SK-N-SH (cell line): Measurements from ENCODE around the gene SNX9. TPM values are rescaled to one million over a fixed set of nuclear protein-coding genes. Genes with fewer than 3 reads are reported as not detected.

Experiments used
- CTCF ChIA-PET: fragments of 300-600, 350-600 bp; formaldehyde crosslinking; extraction: SDS; loops from one replicate; lab custom pipeline; 2021; lab: Yijun Ruan, JAX
- POLR2A ChIA-PET: fragments of 350-600 bp; sonication (Branson Sonifier 250); formaldehyde crosslinking; extraction: SDS; loops from one replicate; lab custom pipeline; 2020; ENCODE audit warnings: antibody characterized with exemption, inconsistent platforms; lab: Yijun Ruan, JAX
- DNase-seq: peaks from one replicate; pipeline ENCODE4 v3.0.0; 2012
- H2AFZ ChIP-seq: fragments of 200-600 bp; sonication (generic); 2 replicates; pipeline ENCODE4 v1.8.1; 2016; ENCODE audit warnings: antibody characterized with exemption, mild to moderate bottlenecking, low read depth
- H3F3A ChIP-seq: fragments of 200-600 bp; sonication (generic); replicated peaks from 2 replicates; pipeline ENCODE3; 2016; ENCODE audit warnings: antibody characterized with exemption, mild to moderate bottlenecking; ENCODE audit not compliant: insufficient read depth
- H3K27ac ChIP-seq, 2 experiments: fragments of 200-500 bp in 1 of 2; fragments of 200-600 bp in 1 of 2; sonication (Bioruptor generic) in 1 of 2; sonication (generic), shearing (Covaris generic) in 1 of 2; 2 replicates each; pipeline versions ENCODE4 v1.5.1 to v1.6.1; 2014 to 2016; ENCODE audit warnings: low read depth in 2 of 2, inconsistent platforms in 1 of 2, low read length in 1 of 2, mild to moderate bottlenecking in 1 of 2, mixed read lengths in 1 of 2
- H3K27me3 ChIP-seq: fragments of 200-600 bp; sonication (generic), shearing (Covaris generic); 2 replicates; pipeline ENCODE4 v1.6.1; 2016; ENCODE audit warnings: mixed run types; ENCODE audit not compliant: insufficient read depth
- H3K36me3 ChIP-seq, 2 experiments: fragments of 200-500 bp in 1 of 2; fragments of 200-600 bp in 1 of 2; sonication (Bioruptor generic) in 1 of 2; sonication (generic) in 1 of 2; replicated peaks in 1 of 2; 2 replicates each; pipeline versions ENCODE3 to v1.5.1; 2014 to 2016; ENCODE audit warnings: low read length in 1 of 2, mild to moderate bottlenecking in 1 of 2; ENCODE audit not compliant: insufficient read depth in 2 of 2, control insufficient read depth in 1 of 2
- H3K4me1 ChIP-seq, 2 experiments: fragments of 200-500 bp in 1 of 2; fragments of 200-600 bp in 1 of 2; sonication (Bioruptor generic) in 1 of 2; sonication (generic), shearing (Covaris generic) in 1 of 2; 2 replicates each; pipeline versions ENCODE4 v1.5.1 to v1.6.1; 2014 to 2016; ENCODE audit warnings: low read depth in 1 of 2, low read length in 1 of 2, mixed run types in 1 of 2; ENCODE audit not compliant: insufficient read depth in 2 of 2, control insufficient read depth in 1 of 2
- H3K4me2 ChIP-seq: fragments of 200-600 bp; sonication (generic), shearing (Covaris generic); 2 replicates; pipeline ENCODE4 v1.6.1; 2017; ENCODE audit warnings: mixed run types
- H3K4me3 ChIP-seq, 2 experiments: fragments of 200-500 bp in 1 of 2; fragments of 200-600 bp in 1 of 2; sonication (Bioruptor generic) in 1 of 2; sonication (generic), shearing (Covaris generic) in 1 of 2; 2 replicates each; pipeline versions ENCODE4 v1.5.1 to v1.8.1; 2014 to 2016; ENCODE audit warnings: low read depth in 2 of 2, inconsistent platforms in 1 of 2, low read length in 1 of 2, mild to moderate bottlenecking in 1 of 2, mixed read lengths in 1 of 2, moderate library complexity in 1 of 2
- H3K79me2 ChIP-seq: fragments of 200-600 bp; sonication (generic); 2 replicates; pipeline ENCODE4 v1.8.1; 2017; ENCODE audit warnings: mild to moderate bottlenecking; ENCODE audit not compliant: insufficient read depth
- H3K9ac ChIP-seq: fragments of 200-600 bp; sonication (generic); 2 replicates; pipeline ENCODE4 v1.6.1; 2017; ENCODE audit warnings: mixed run types
- H3K9me2 ChIP-seq: fragments of 200-600 bp; sonication (generic); 2 replicates; pipeline ENCODE4 v1.6.1; 2017; ENCODE audit warnings: mixed run types
- H3K9me3 ChIP-seq: fragments of 200-600 bp; sonication (generic); 2 replicates; pipeline ENCODE4 v1.6.1; 2017; ENCODE audit warnings: mixed run types, mild to moderate bottlenecking, moderate library complexity
- H4K20me1 ChIP-seq: fragments of 200-600 bp; sonication (generic); 2 replicates; pipeline ENCODE4 v1.6.1; 2017; ENCODE audit warnings: mild to moderate bottlenecking, mixed run types; ENCODE audit not compliant: insufficient read depth
- CTCF ChIP-seq: fragments of 200-600 bp; sonication (generic); IDR thresholded peaks from 2 replicates; pipeline ENCODE4 v1.6.1; 2017; ENCODE audit warnings: antibody characterized with exemption, mild to moderate bottlenecking, moderate library complexity
- ELF1 ChIP-seq: IDR thresholded peaks from 2 replicates; pipeline ENCODE4 v1.4.0; 2012
- FOSL2 ChIP-seq: IDR thresholded peaks from 2 replicates; pipeline ENCODE4 v1.4.0; 2012; ENCODE audit warnings: low read depth, mild to moderate bottlenecking, moderate library complexity, borderline replicate concordance
- FOXJ3 ChIP-seq: sonication (generic); formaldehyde crosslinking; IDR thresholded peaks from 2 replicates; pipeline ENCODE4 v1.5.1; 2020; ENCODE audit warnings: mild to moderate bottlenecking, missing genetic modification reagents
- GABPA ChIP-seq: IDR thresholded peaks from 2 replicates; pipeline ENCODE4 v1.4.0; 2012; ENCODE audit warnings: low read depth, mild to moderate bottlenecking
- GATA2 ChIP-seq: sonication (generic); formaldehyde crosslinking; IDR thresholded peaks from 2 replicates; pipeline ENCODE4 v1.5.0; 2020; ENCODE audit warnings: mild to moderate bottlenecking, missing genetic modification reagents
- IRF3 ChIP-seq: fragments of 150-350 bp; IDR thresholded peaks from 2 replicates; pipeline ENCODE4 v1.6.1; 2016; ENCODE audit warnings: mild to moderate bottlenecking, low read depth, low read length
- JUND ChIP-seq: IDR thresholded peaks from 2 replicates; pipeline ENCODE4 v1.4.0; 2012
- MEF2A ChIP-seq: IDR thresholded peaks from 2 replicates; pipeline ENCODE4 v1.4.0; 2012; ENCODE audit warnings: low read depth, borderline replicate concordance
- MXI1 ChIP-seq: IDR thresholded peaks from 2 replicates; pipeline ENCODE4 v1.6.1; 2012; ENCODE audit warnings: mild to moderate bottlenecking, low read depth, low read length, improper control_type of control experiment
- NRF1 ChIP-seq: IDR thresholded peaks from 2 replicates; pipeline ENCODE4 v1.6.1; 2012; ENCODE audit warnings: low read depth, mild to moderate bottlenecking, low read length
- POLR2AphosphoS5 ChIP-seq: IDR thresholded peaks from 2 replicates; pipeline ENCODE4 v1.6.1; 2012; ENCODE audit warnings: low read depth, low read length
- REST ChIP-seq: IDR thresholded peaks from 2 replicates; pipeline ENCODE4 v1.6.1; 2012; ENCODE audit warnings: mild to moderate bottlenecking, low read depth, low read length, moderate library complexity
- RFX5 ChIP-seq: IDR thresholded peaks from 2 replicates; pipeline ENCODE4 v1.6.1; 2012; ENCODE audit warnings: mild to moderate bottlenecking, improper control_type of control experiment, low read length
- RXRA ChIP-seq: IDR thresholded peaks from 2 replicates; pipeline ENCODE4 v1.4.0; 2012; ENCODE audit warnings: low read depth, mild to moderate bottlenecking, borderline replicate concordance
- SMC3 ChIP-seq: IDR thresholded peaks from 2 replicates; pipeline ENCODE4 v1.6.1; 2012; ENCODE audit warnings: low read depth, low read length, improper control_type of control experiment
- TAF1 ChIP-seq: IDR thresholded peaks from 2 replicates; pipeline ENCODE4 v1.6.1; 2012; ENCODE audit warnings: low read depth, mild to moderate bottlenecking, low read length, moderate library complexity, borderline replicate concordance
- TEAD4 ChIP-seq: IDR thresholded peaks from 2 replicates; pipeline ENCODE4 v1.4.0; 2012; ENCODE audit warnings: mild to moderate bottlenecking, borderline replicate concordance; ENCODE audit not compliant: insufficient read depth
- ZBTB33 ChIP-seq: IDR thresholded peaks from 2 replicates; pipeline ENCODE4 v1.4.0; 2012; ENCODE audit warnings: low read depth, borderline replicate concordance
- WGBS: methylation state at CpG from one replicate; pipeline ENCODE4 v1.1.6; 2017; ENCODE audit warnings: low lambda C conversion rate; 5-methylcytosine and 5-hydroxymethylcytosine counted together
- polyA plus RNA-seq, 3 experiments: library from polyadenylated mRNA; depleted of rRNA; stranded (reverse); fragments of >200 nt; gene quantifications; 2 replicates each; pipeline ENCODE4 v1.2.3, GENCODE V29; 2012

The SNX9 gene
- polyA plus RNA-seq, 1 of the 3 experiments (the other 2 are of a cell fraction), result 31.6 TPM

- Histone ChIP-seq H3K36me3 (no peaks in the 10 kb centered on the region), H3K9me2 (no peaks in the 10 kb centered on the region), H3K79me2 (no peaks in the 10 kb centered on the region), H4K20me1 (no peaks in the 10 kb centered on the region), H3K9ac (no peak overlapping the region), H3K4me3 (no peak overlapping the region), H2AFZ (no peak overlapping the region), H3F3A (peaks cover 13% of the 10 kb centered on the region), H3K4me1 (no peaks in the 10 kb centered on the region), H3K27me3 (no peaks in the 10 kb centered on the region), H3K9me3 (no peaks in the 10 kb centered on the region), H3K27ac (no peak overlapping the region), H3K4me2 (no peak overlapping the region)
- POLR2A ChIA-PET, result no interaction called here
- no peak for DNase-seq
- TF ChIP-seq GABPA, result no peak
- TF ChIP-seq TEAD4, result no peak
- no peak for TF ChIP-seq GATA2 (CRISPR knock-in tag)
- no peak for TF ChIP-seq IRF3
- no peak for TF ChIP-seq ELF1
- TF ChIP-seq FOSL2, result no peak
- no peak for TF ChIP-seq FOXJ3 (CRISPR knock-in tag)
- TF ChIP-seq CTCF, result no peak
- TF ChIP-seq NRF1, result no peak
- TF ChIP-seq RFX5, result no peak
- no peak for TF ChIP-seq MEF2A
- TF ChIP-seq REST, result no peak
- no peak for TF ChIP-seq TAF1
- no peak for TF ChIP-seq SMC3
- no peak for TF ChIP-seq MXI1
- no peak for TF ChIP-seq RXRA
- TF ChIP-seq ZBTB33, result no peak
- TF ChIP-seq JUND, result no peak
- TF ChIP-seq POLR2AphosphoS5, result no peak
- WGBS, result 89% methylated on average over 2 of the region's 2 CpGs
- CTCF ChIA-PET, result interaction anchor here (1.2 to 1.7 kb wide), 2 partner anchors 14 to 28 kb away, joined by 4 to 5 read pairs; no protein-coding TSS in a partner anchor
Measured at GRCh38 chr6:157975456-157975855, 152.4 kb downstream of the SNX9 start.
